A673 (cell line): ENCODE data around the gene SHISA5. TPM values are rescaled to one million over a fixed set of nuclear protein-coding genes. Genes with fewer than 3 reads are reported as not detected.
"Not testable (repeated sequence)": the region's sequence is repeated elsewhere in the genome, so short reads cannot be mapped to it uniquely, and the experiment has no call there.

Experiments used
- BruUV-seq: library from RNA; stranded (reverse); fragments of 400-500 nt; replicated peaks from 2 replicates; lab custom pipeline; 2021; lab: Mats Ljungman, UMichigan
- CTCF ChIA-PET: fragments of 300-600 bp; sonication (Branson Sonifier 250); formaldehyde crosslinking; loops from one replicate; lab custom pipeline; 2022; ENCODE audit warnings: antibody characterized with exemption; lab: Charles Lee
- POLR2A ChIA-PET: fragments of 300-600 bp; sonication (Branson Sonifier 250); formaldehyde crosslinking; loops from one replicate; lab custom pipeline; 2022; ENCODE audit warnings: antibody characterized with exemption; ENCODE audit not compliant: low non-redundant PET; lab: Charles Lee
- DNase-seq: peaks from one replicate; pipeline ENCODE4 v3.0.0-alpha.2; 2015; ENCODE audit warnings: low spot score
- H3K27ac ChIP-seq: fragments of 200-600 bp; sonication (generic); 2 replicates; pipeline ENCODE4 v1.5.1; 2016; ENCODE audit warnings: mixed run types, low read depth, mild to moderate bottlenecking, mixed read lengths, antibody characterized with exemption, low read length; ENCODE audit not compliant: poor library complexity, severe bottlenecking
- H3K27me3 ChIP-seq: fragments of 200-600 bp; sonication (generic); replicated peaks from 2 replicates; pipeline ENCODE4 v1.6.1; 2017; ENCODE audit warnings: mixed run types, low read depth, mild to moderate bottlenecking, mixed read lengths, antibody characterized with exemption, low read length; ENCODE audit not compliant: insufficient read depth, poor library complexity
- H3K36me3 ChIP-seq: fragments of 200-600 bp; sonication (generic); 2 replicates; pipeline ENCODE4 v1.6.1; 2016; ENCODE audit warnings: mixed run types, mild to moderate bottlenecking, mixed read lengths, antibody characterized with exemption, low read length; ENCODE audit not compliant: insufficient read depth, poor library complexity, severe bottlenecking
- H3K4me1 ChIP-seq: fragments of 200-600 bp; sonication (generic); 2 replicates; pipeline ENCODE4 v1.6.1; 2017; ENCODE audit warnings: mixed run types, mild to moderate bottlenecking, mixed read lengths, antibody characterized with exemption, low read length; ENCODE audit not compliant: insufficient read depth, poor library complexity, severe bottlenecking
- H3K4me3 ChIP-seq: fragments of 200-600 bp; sonication (generic); 2 replicates; pipeline ENCODE4 v1.5.1; 2016; ENCODE audit warnings: low read depth, mixed run types, mild to moderate bottlenecking, mixed read lengths, low read length; ENCODE audit not compliant: poor library complexity, severe bottlenecking
- H3K9me3 ChIP-seq: fragments of 200-600 bp; sonication (generic); 2 replicates; pipeline ENCODE4 v1.6.1; 2016; ENCODE audit warnings: mixed run types, low read depth, mild to moderate bottlenecking, mixed read lengths, antibody characterized with exemption, low read length; ENCODE audit not compliant: poor library complexity, severe bottlenecking
- EZH2 ChIP-seq: fragments of 200-600 bp; sonication (generic); IDR thresholded peaks from 2 replicates; pipeline ENCODE4 v1.6.1; 2017; ENCODE audit warnings: borderline replicate concordance, low read depth, mild to moderate bottlenecking, mixed read lengths, antibody characterized with exemption, low read length; ENCODE audit not compliant: poor library complexity, severe bottlenecking
- intact Hi-C: fragments of 100-400 bp; cut with micrococcal nuclease; formaldehyde crosslinking; loops from one replicate; pipeline ENCODE4 v1.10.0; 2022; ENCODE audit not compliant: unreplicated experiment
- total RNA-seq: library from RNA; stranded (reverse); gene quantifications from 2 replicates; pipeline ENCODE4 v1.2.3, GENCODE V29; 2021
- TF ChIP-seq, protein P1 (sequence below): fragments of 300-800, 200-600 bp; sonication (generic); conservative IDR thresholded peaks from 2 replicates; pipeline ENCODE4 v1.5.1; 2017; ENCODE audit warnings: low read depth, mild to moderate bottlenecking, antibody characterized with exemption, low read length, moderate library complexity, mixed read lengths

The SHISA5 gene
- total RNA-seq, 1 experiment from 2014 or later, result 61.8 TPM

DNA sequence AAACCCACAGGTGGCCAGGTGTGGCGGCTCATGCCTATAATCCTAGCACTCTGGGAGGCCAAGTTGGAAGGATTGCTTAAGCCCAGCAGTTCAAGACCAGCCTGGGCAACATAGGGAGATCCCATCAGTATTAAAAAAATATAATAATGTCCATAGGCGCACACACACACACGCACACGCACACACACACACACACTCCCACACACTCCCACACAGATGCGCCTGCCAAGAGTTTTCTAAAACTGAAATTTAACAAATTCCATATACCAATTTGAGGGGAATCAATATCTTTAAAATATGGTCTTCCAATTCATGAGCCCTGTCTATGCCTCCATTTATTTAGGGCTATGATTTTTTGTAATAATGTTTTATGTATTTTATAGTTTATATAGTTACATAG lies 17.0 kb downstream of the SHISA5 start:
- ChIA-PET CTCF (no interaction called here), POLR2A (no interaction called here)
- no TSS peak for BruUV-seq
- no peaks in the 10 kb centered on the region for H3K36me3 ChIP-seq
- intact Hi-C loops, result no loop called here
- no peak overlapping the region for H3K27ac ChIP-seq
- TF ChIP-seq EZH2, result no peak
- TF ChIP-seq, protein P1, sequence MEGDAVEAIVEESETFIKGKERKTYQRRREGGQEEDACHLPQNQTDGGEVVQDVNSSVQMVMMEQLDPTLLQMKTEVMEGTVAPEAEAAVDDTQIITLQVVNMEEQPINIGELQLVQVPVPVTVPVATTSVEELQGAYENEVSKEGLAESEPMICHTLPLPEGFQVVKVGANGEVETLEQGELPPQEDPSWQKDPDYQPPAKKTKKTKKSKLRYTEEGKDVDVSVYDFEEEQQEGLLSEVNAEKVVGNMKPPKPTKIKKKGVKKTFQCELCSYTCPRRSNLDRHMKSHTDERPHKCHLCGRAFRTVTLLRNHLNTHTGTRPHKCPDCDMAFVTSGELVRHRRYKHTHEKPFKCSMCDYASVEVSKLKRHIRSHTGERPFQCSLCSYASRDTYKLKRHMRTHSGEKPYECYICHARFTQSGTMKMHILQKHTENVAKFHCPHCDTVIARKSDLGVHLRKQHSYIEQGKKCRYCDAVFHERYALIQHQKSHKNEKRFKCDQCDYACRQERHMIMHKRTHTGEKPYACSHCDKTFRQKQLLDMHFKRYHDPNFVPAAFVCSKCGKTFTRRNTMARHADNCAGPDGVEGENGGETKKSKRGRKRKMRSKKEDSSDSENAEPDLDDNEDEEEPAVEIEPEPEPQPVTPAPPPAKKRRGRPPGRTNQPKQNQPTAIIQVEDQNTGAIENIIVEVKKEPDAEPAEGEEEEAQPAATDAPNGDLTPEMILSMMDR, result no peak
- DNase-seq, result no peak
- H3K9me3 ChIP-seq, result no peaks in the 10 kb centered on the region
- no peaks in the 10 kb centered on the region for H3K27me3 ChIP-seq
- no peaks in the 10 kb centered on the region for H3K4me1 ChIP-seq
- H3K4me3 ChIP-seq, result no peak overlapping the region

DNA sequence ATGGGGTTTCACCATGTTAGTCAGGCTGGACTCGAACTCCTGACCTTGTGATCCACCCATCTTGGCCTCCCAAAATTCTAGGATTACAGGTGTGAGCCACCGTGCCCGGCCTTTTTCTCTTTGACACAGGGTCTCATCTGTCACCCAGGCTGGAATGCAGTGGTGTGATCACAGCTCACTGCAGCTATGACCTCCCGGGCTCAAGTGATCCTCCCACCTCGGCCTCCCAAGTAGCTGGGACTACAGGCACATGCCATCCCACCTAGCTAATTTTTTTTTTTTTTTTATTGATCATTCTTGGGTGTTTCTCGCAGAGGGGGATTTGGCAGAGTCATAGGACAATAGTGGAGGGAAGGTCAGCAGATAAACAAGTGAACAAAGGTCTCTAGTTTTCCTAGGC lies 21.2 kb downstream of the SHISA5 start:
- DNase-seq, H3K9me3 ChIP-seq, H3K4me3 ChIP-seq, POLR2A ChIA-PET, H3K36me3 ChIP-seq, intact Hi-C loops, H3K27me3 ChIP-seq, H3K4me1 ChIP-seq, BruUV-seq, H3K27ac ChIP-seq, CTCF ChIA-PET: not testable (repeated sequence)

DNA sequence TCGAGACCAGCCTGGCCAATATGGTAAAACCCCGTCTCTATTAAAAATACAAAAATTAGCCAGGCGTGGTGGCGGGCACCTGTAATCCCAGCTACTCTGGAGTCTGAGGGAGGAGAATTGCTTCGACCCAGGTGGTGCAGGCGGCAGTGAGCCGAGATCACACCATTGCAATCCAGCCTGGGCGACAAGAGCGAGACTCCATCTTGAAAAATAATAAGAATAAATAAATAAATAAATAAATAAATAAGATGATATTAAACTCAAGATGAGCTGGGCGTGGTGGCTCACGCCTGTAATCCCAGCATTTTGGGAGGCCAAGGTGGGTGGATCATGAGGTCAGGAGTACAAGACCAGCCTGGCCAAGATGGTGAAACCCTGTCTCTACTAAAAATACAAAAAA lies 23.1 kb downstream of the SHISA5 start:
- H3K36me3 ChIP-seq, H3K4me1 ChIP-seq, H3K27me3 ChIP-seq, DNase-seq, CTCF ChIA-PET, BruUV-seq, POLR2A ChIA-PET, H3K4me3 ChIP-seq, intact Hi-C loops, H3K27ac ChIP-seq, H3K9me3 ChIP-seq: not testable (repeated sequence)

DNA sequence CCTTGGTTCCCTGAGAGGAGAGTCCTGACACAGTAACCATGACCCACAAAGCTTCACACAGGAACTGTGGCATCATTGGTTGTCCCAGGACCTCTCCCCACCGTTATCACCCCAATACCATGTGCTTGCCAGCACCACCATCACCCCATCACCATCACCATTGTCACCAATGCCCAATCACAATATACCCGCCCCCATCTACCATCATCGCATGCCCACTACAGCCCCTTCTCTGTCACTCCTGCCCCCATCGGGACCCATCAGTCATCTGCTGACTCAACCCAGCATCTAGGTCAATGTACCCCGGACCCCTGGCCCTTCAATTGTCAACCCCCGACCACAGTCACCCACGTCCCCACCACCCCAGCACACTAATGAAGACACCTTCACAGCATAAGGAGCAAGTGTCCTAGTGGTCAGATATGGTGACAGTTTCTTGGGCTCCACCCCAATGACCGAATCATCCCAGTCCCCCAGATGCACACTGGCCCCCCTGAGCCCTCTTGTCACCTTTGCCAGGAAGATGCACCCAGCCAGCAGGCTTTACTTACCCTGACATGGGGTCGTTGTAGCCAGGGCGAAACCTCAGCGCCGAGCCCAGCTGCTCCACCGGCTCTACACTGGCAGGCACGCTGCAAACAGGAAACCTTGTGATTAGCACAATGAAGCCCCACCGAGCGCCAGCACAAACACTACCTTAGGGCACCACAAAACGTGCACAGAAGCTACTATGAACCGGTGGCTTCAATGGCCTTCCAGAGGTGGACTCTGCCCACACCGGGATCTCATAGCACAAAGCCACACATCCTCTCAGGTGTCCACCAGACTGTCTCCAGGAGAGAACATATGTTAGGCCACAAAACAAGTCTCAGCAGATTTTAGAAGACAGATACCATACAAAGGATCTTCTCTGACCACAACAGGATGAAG lies 25.1 kb downstream of the SHISA5 start:
- POLR2A ChIA-PET, result no interaction called here
- TF ChIP-seq, protein P1, result no peak
- TF ChIP-seq EZH2, result no peak
- CTCF ChIA-PET, result no interaction called here
- no peaks in the 10 kb centered on the region for H3K36me3 ChIP-seq
- no peaks in the 10 kb centered on the region for H3K9me3 ChIP-seq
- no peaks in the 10 kb centered on the region for H3K27me3 ChIP-seq
- BruUV-seq, result no TSS peak
- no peaks in the 10 kb centered on the region for H3K4me1 ChIP-seq
- no peak overlapping the region for H3K4me3 ChIP-seq
- intact Hi-C loops, result loop anchor here (10.0 kb wide), 1 partner anchor 66 kb away; no protein-coding TSS in a partner anchor
- DNase-seq, result no peak
- H3K27ac ChIP-seq, result no peak overlapping the region
